HepG2 (cell line): ENCODE data around the gene MYL11. TPM values are rescaled to one million over a fixed set of nuclear protein-coding genes. Genes with fewer than 3 reads are reported as not detected.
A peak's percentile ranks its signal among the peaks of the same experiment; 100 is the strongest.

Source experiments
- ATF7-NPFF ChIP-seq: sonication (generic); formaldehyde crosslinking; IDR thresholded peaks from 2 replicates; pipeline ENCODE4 v1.8.1; 2023; ENCODE audit warnings: mild to moderate bottlenecking, low read depth, missing genetic modification reagents, moderate library complexity
- BCL6 ChIP-seq: IDR thresholded peaks from 2 replicates; pipeline ENCODE4 v1.6.1; 2016; ENCODE audit warnings: missing genetic modification reagents, missing compliant biosample characterization
- GATA4 ChIP-seq: sonication (generic); IDR thresholded peaks from 2 replicates; pipeline ENCODE4 v1.6.1; 2016; ENCODE audit warnings: antibody characterized with exemption, low read depth, borderline replicate concordance
- ZFP36L2 ChIP-seq: sonication (generic); formaldehyde crosslinking; IDR thresholded peaks from 2 replicates; pipeline ENCODE4 v1.4.0; 2020; ENCODE audit warnings: missing genetic modification reagents
- ZMAT3 ChIP-seq: sonication (generic); formaldehyde crosslinking; conservative IDR thresholded peaks from 2 replicates; pipeline ENCODE4 v1.7.0; 2021; ENCODE audit warnings: missing genetic modification reagents
- ZNF138 ChIP-seq: sonication (generic); formaldehyde crosslinking; IDR thresholded peaks from 2 replicates; pipeline ENCODE4 v1.5.0; 2020; ENCODE audit warnings: mild to moderate bottlenecking, low read depth, missing genetic modification reagents
- ZNF333 ChIP-seq: sonication (generic); formaldehyde crosslinking; IDR thresholded peaks from 2 replicates; pipeline ENCODE4 v1.4.0; 2020; ENCODE audit warnings: mild to moderate bottlenecking, missing genetic modification reagents, borderline replicate concordance
- ZNF619 ChIP-seq: sonication (generic); formaldehyde crosslinking; IDR thresholded peaks from 2 replicates; pipeline ENCODE4 v1.4.0; 2020; ENCODE audit warnings: mild to moderate bottlenecking, missing genetic modification reagents
- ZNF768 ChIP-seq: sonication (generic); formaldehyde crosslinking; IDR thresholded peaks from 2 replicates; pipeline ENCODE4 v1.4.0; 2020; ENCODE audit warnings: missing genetic modification reagents
- ZSCAN9 ChIP-seq: IDR thresholded peaks from 2 replicates; pipeline ENCODE4 v1.6.1; 2016; ENCODE audit warnings: borderline replicate concordance
- polyA plus RNA-seq, 8 experiments: library from polyadenylated mRNA; depleted of rRNA in 3 of 8; stranded (reverse) in 7 of 8; unstranded in 1 of 8; fragments of >200 nt; fragmentation: Illumina TruSeq in 4 of 8; extraction: Trizol in 4 of 8; gene quantifications; 2 replicates each; pipeline versions ENCODE4 v1.2.1 to v1.2.3, GENCODE V29; 2011 to 2016; ENCODE audit warnings: low read depth in 4 of 8, missing spikeins in 1 of 8, mixed read lengths in 1 of 8; ENCODE audit not compliant: insufficient read depth in 1 of 8
- total RNA-seq, 5 experiments: library from RNA; depleted of rRNA; stranded (reverse); fragments of >200 nt; fragmentation: Illumina TruSeq; extraction: Trizol; gene quantifications; 2 replicates each; pipeline ENCODE4 v1.2.3, GENCODE V29; 2016; ENCODE audit warnings: low read depth in 1 of 5
- TF ChIP-seq, protein P1 (sequence below), 2 experiments: fragments of 450-650 bp in 1 of 2; sonication (generic) in 1 of 2; formaldehyde crosslinking in 1 of 2; IDR thresholded peaks; 2 replicates each; pipeline versions ENCODE4 v1.6.1 to v1.8.0; 2016 to 2022; ENCODE audit warnings: antibody characterized with exemption in 1 of 2, mild to moderate bottlenecking in 1 of 2, missing genetic modification reagents in 1 of 2
- TF ChIP-seq, protein P2 (sequence below): conservative IDR thresholded peaks from 2 replicates; pipeline ENCODE4 v1.6.1; 2018; ENCODE audit warnings: missing genetic modification reagents
- TF ChIP-seq, protein P3 (sequence below): IDR thresholded peaks from 2 replicates; pipeline ENCODE4 v1.6.1; 2016; ENCODE audit warnings: mild to moderate bottlenecking
- TF ChIP-seq, protein P4 (sequence below): sonication (generic); formaldehyde crosslinking; IDR thresholded peaks from 2 replicates; pipeline ENCODE4 v1.4.0; 2020; ENCODE audit warnings: missing genetic modification reagents

Gene MYL11
- total and polyA plus RNA-seq, 2 of the 13 experiments (the other 11 are each of a cell fraction or from before 2014, with no cell fraction given): not detected

DNA sequence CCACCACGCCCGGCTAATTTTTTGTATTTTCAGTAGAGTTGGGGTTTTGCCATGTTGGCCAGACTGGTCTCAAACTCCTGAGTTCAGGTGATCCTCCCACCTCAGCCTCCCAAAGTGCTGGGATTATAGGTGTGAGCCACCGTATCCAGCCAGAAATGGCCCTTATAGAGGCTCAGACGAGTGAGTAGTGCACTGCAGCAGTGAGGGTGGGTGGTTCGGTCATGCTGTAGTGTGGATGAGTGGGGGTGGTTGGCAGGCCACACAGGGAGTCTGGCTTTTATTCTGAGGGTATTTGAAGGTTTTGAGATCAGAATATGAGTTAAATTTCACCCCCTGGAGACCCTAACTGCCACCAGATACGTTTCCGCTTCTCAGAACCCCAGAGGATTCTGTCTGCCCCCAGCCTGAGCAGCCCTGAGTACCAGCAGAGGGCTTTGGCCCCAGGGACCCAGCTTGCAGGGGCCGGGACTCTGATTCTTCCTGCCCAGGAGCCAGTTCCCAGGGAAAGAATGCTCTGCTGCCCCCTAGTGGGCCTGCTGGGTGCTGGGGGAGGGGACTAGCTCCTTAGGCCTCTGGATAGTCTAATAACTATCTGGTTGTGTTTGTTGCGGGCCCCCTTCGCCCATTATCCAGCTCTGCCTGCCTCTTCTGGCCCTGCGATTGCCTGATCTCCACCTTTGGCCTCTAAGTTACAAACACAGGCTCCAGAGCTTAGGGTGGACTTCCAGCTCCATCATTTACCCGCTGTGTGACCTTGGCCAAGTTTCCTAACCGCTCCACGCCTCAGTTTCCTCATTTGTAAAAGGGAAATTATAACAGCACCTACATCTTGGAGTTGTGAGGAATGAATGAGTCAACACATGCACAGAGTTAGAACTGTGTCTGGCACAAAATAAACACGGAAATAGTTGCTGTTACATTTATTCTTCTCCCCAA lies 34.8 kb downstream of the MYL11 start (continued):
- TF ChIP-seq, protein P1, sequence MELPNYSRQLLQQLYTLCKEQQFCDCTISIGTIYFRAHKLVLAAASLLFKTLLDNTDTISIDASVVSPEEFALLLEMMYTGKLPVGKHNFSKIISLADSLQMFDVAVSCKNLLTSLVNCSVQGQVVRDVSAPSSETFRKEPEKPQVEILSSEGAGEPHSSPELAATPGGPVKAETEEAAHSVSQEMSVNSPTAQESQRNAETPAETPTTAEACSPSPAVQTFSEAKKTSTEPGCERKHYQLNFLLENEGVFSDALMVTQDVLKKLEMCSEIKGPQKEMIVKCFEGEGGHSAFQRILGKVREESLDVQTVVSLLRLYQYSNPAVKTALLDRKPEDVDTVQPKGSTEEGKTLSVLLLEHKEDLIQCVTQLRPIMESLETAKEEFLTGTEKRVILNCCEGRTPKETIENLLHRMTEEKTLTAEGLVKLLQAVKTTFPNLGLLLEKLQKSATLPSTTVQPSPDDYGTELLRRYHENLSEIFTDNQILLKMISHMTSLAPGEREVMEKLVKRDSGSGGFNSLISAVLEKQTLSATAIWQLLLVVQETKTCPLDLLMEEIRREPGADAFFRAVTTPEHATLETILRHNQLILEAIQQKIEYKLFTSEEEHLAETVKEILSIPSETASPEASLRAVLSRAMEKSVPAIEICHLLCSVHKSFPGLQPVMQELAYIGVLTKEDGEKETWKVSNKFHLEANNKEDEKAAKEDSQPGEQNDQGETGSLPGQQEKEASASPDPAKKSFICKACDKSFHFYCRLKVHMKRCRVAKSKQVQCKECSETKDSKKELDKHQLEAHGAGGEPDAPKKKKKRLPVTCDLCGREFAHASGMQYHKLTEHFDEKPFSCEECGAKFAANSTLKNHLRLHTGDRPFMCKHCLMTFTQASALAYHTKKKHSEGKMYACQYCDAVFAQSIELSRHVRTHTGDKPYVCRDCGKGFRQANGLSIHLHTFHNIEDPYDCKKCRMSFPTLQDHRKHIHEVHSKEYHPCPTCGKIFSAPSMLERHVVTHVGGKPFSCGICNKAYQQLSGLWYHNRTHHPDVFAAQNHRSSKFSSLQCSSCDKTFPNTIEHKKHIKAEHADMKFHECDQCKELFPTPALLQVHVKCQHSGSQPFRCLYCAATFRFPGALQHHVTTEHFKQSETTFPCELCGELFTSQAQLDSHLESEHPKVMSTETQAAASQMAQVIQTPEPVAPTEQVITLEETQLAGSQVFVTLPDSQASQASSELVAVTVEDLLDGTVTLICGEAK (IDR thresholded peaks at IDR 0.05): no peak
- TF ChIP-seq, protein P1 (CRISPR knock-in tag; IDR thresholded peaks at IDR 0.05): peak; percentile 8; the same call in 1 of the 2 replicates
- TF ChIP-seq ZNF619 (CRISPR knock-in tag) (0 out of 2 replicates have a peak, but pooled peaks have one; percentile 55), ZSCAN9 (CRISPR knock-in tag) (peak; percentile 63; the same call in 1 of the 2 replicates), ZNF138 (CRISPR knock-in tag) (no peak), GATA4 (no peak), BCL6 (peak; percentile 26), ATF7-NPFF (CRISPR knock-in tag) (no peak), ZMAT3 (CRISPR knock-in tag) (no peak), ZNF768 (peak; percentile 46; the same call in 1 of the 2 replicates), ZFP36L2 (CRISPR knock-in tag) (no peak), ZNF333 (no peak)
- TF ChIP-seq, protein P2, sequence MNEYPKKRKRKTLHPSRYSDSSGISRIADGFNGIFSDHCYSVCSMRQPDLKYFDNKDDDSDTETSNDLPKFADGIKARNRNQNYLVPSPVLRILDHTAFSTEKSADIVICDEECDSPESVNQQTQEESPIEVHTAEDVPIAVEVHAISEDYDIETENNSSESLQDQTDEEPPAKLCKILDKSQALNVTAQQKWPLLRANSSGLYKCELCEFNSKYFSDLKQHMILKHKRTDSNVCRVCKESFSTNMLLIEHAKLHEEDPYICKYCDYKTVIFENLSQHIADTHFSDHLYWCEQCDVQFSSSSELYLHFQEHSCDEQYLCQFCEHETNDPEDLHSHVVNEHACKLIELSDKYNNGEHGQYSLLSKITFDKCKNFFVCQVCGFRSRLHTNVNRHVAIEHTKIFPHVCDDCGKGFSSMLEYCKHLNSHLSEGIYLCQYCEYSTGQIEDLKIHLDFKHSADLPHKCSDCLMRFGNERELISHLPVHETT (CRISPR knock-in tag): 0 out of 2 replicates have a peak, but pooled peaks have one; percentile 59
- TF ChIP-seq, protein P3, sequence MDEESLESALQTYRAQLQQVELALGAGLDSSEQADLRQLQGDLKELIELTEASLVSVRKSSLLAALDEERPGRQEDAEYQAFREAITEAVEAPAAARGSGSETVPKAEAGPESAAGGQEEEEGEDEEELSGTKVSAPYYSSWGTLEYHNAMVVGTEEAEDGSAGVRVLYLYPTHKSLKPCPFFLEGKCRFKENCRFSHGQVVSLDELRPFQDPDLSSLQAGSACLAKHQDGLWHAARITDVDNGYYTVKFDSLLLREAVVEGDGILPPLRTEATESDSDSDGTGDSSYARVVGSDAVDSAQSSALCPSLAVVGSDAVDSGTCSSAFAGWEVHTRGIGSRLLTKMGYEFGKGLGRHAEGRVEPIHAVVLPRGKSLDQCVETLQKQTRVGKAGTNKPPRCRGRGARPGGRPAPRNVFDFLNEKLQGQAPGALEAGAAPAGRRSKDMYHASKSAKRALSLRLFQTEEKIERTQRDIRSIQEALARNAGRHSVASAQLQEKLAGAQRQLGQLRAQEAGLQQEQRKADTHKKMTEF: peak; percentile 73; the same call in 1 of the 2 replicates
- TF ChIP-seq, protein P4, sequence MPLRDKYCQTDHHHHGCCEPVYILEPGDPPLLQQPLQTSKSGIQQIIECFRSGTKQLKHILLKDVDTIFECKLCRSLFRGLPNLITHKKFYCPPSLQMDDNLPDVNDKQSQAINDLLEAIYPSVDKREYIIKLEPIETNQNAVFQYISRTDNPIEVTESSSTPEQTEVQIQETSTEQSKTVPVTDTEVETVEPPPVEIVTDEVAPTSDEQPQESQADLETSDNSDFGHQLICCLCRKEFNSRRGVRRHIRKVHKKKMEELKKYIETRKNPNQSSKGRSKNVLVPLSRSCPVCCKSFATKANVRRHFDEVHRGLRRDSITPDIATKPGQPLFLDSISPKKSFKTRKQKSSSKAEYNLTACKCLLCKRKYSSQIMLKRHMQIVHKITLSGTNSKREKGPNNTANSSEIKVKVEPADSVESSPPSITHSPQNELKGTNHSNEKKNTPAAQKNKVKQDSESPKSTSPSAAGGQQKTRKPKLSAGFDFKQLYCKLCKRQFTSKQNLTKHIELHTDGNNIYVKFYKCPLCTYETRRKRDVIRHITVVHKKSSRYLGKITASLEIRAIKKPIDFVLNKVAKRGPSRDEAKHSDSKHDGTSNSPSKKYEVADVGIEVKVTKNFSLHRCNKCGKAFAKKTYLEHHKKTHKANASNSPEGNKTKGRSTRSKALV (CRISPR knock-in tag): peak; percentile 55; the same call in 1 of the 2 replicates
